ENCODE data around the gene HDAC4. TPM values are rescaled to one million over a fixed set of nuclear protein-coding genes. Genes with fewer than 3 reads are reported as not detected.

The HDAC4 gene
- total and polyA plus RNA-seq, 2 of the 8 experiments (the other 6 are each of a cell fraction or from before 2014, with no cell fraction given) = 15.4 to 31.5 TPM

- Histone ChIP-seq H3K4me3 (ENCODE audit: extremely low read depth in 1 of 4, insufficient read depth in 2 of 4, low read depth in 3 of 4, low read length in 4 of 4) (no peak overlapping the region), H3K4me1 (replicated peaks in 1 of 4; ENCODE audit: control insufficient read depth in 3 of 4, insufficient read depth in 4 of 4, low read length in 3 of 4) (no peaks in the 10 kb centered on the region), H3K23ac (ENCODE audit: insufficient read length) (no peak overlapping the region), H4K8ac (ENCODE audit: extremely low read depth, insufficient read depth, low read length) (no peak overlapping the region), H4K91ac (replicated peaks; ENCODE audit: insufficient read length, low read length) (no peak overlapping the region), H3K4me2 (ENCODE audit: insufficient read depth in 1 of 2, low read depth in 2 of 2, low read length in 2 of 2) (no peak overlapping the region), H2BK120ac (replicated peaks; ENCODE audit: low read depth, low read length) (no peak overlapping the region), H2AFZ (ENCODE audit: low read length) (no peak overlapping the region), H2BK5ac (ENCODE audit: low read depth, low read length) (no peak overlapping the region), H3K79me2 (ENCODE audit: control insufficient read depth in 1 of 2, insufficient read depth in 2 of 2, low read length in 2 of 2) (no peaks in the 10 kb centered on the region), H3K9me3 (ENCODE audit: insufficient read depth in 2 of 2, low read depth in 1 of 2, low read length in 1 of 2) (no peaks in the 10 kb centered on the region), H3K4ac (replicated peaks; ENCODE audit: insufficient read length, low read depth, low read length) (no peak overlapping the region), H3K18ac (ENCODE audit: extremely low read depth, low read length) (no peak overlapping the region), H2BK15ac (ENCODE audit: low read length) (no peak overlapping the region), H3K36me3 (ENCODE audit: control insufficient read depth in 2 of 4, insufficient read depth in 4 of 4, low read length in 3 of 4) (peaks cover 0 to 8% (median 1%) of the 10 kb centered on the region in 4 experiments; a peak in 6 of 8 replicates), H3K56ac (replicated peaks; ENCODE audit: insufficient read length, low read depth, low read length) (no peak overlapping the region), H3K23me2 (ENCODE audit: low read depth, low read length) (no peaks in the 10 kb centered on the region), H3K14ac (ENCODE audit: insufficient read length) (no peak overlapping the region), H3K79me1 (ENCODE audit: low read depth, low read length) (no peaks in the 10 kb centered on the region), H4K5ac (ENCODE audit: insufficient read length, low read depth, low read length) (no peak overlapping the region), H2AK5ac (ENCODE audit: low read depth, low read length) (no peak overlapping the region), H2BK12ac (ENCODE audit: low read depth, low read length) (no peak overlapping the region), H3K27me3 (replicated peaks in 1 of 4; ENCODE audit: control insufficient read depth in 3 of 4, extremely low read depth in 1 of 4, insufficient read depth in 3 of 4, low read length in 3 of 4) (no peaks in the 10 kb centered on the region), H4K20me1 (replicated peaks in 1 of 2; ENCODE audit: control insufficient read depth in 1 of 2, insufficient read depth in 2 of 2, low read length in 2 of 2) (peaks cover 0 to 7% of the 10 kb centered on the region in 2 experiments), H2BK20ac (ENCODE audit: low read length) (no peak overlapping the region), H3K27ac (ENCODE audit: low read depth, low read length) (no peak overlapping the region), H3K9ac (replicated peaks in 1 of 4; ENCODE audit: extremely low read depth in 1 of 4, low read depth in 3 of 4, low read length in 3 of 4) (no peak overlapping the region)
- DNase-seq (ENCODE audit: low read depth in 1 of 2, low spot score in 2 of 2) (no peak), FAIRE-seq (no peak)
- ChIA-PET POLR2A (ENCODE audit: partially characterized antibody) (interaction anchor here (1.2 kb wide), 1 partner anchor 10 kb away, joined by 4 read pairs; no protein-coding TSS in a partner anchor), CTCF (ENCODE audit: partially characterized antibody) (interaction anchor here (0.8 to 1.3 kb wide), 3 partner anchors 8 to 42 kb away, joined by 3 to 4 read pairs (median 4); no protein-coding TSS in a partner anchor)
- TF ChIP-seq TAF7 (optimal IDR thresholded peaks at IDR 0.05; ENCODE audit: borderline replicate concordance, low read depth, low read length) = no peak
- no peak for TF ChIP-seq BRCA1 (IDR thresholded peaks at IDR 0.05; ENCODE audit: low read depth, low read length)
- TF ChIP-seq SP2 (IDR thresholded peaks at IDR 0.05; ENCODE audit: low read length) = no peak
- TF ChIP-seq SIN3A (conservative IDR thresholded peaks at IDR 0.05 in 1 of 2, IDR thresholded peaks at IDR 0.05 in 1 of 2; ENCODE audit: low read depth in 1 of 2, low read length in 2 of 2) = no peak
- no peak for TF ChIP-seq JUN (IDR thresholded peaks at IDR 0.05; ENCODE audit: low read depth, low read length)
- TF ChIP-seq ASH2L (IDR thresholded peaks at IDR 0.05; ENCODE audit: low read length) = no peak
- no peak for TF ChIP-seq RXRA (IDR thresholded peaks at IDR 0.05; ENCODE audit: insufficient read depth, low read depth, low read length)
- whole genome bisulfite sequencing, 2 experiments (ENCODE audit: extremely low coverage in 1 of 2, insufficient coverage in 1 of 2, insufficient read length in 1 of 2, insufficient replicate concordance in 2 of 2, low coverage in 1 of 2, low lambda C conversion rate in 2 of 2, missing lambda C conversion rate in 1 of 2) = 93% methylated on average over 23 of the region's 26 CpGs; no CpG with 5 or more reads in 1 of the 2 experiments
Observed at GRCh38 chr2:239107936-239108335, 292.9 kb downstream of the HDAC4 start.

All from H1 (cell line).